ENCODE results near the gene BSDC1.
A peak's percentile ranks its signal among the peaks of the same experiment; 100 is the strongest.
"Not testable (repeated sequence)": the region's sequence is repeated elsewhere in the genome, so short reads cannot be mapped to it uniquely, and the experiment has no call there.

Gene BSDC1

GRCh38 chr1:32405672-32406467, 11.6 kb upstream of the BSDC1 start:
- Mint-ChIP-seq H3K27me3 (no peaks in the 10 kb centered on the region), H3K36me3 (ENCODE audit: low read depth) (no peaks in the 10 kb centered on the region), H3K27ac (no peak overlapping the region), H3K4me3 (no peak overlapping the region), H3K4me1 (ENCODE audit: low read depth) (peaks cover 1% of the 10 kb centered on the region), H3K9me3 (no peaks in the 10 kb centered on the region)
- no peak for DNase-seq

DNA sequence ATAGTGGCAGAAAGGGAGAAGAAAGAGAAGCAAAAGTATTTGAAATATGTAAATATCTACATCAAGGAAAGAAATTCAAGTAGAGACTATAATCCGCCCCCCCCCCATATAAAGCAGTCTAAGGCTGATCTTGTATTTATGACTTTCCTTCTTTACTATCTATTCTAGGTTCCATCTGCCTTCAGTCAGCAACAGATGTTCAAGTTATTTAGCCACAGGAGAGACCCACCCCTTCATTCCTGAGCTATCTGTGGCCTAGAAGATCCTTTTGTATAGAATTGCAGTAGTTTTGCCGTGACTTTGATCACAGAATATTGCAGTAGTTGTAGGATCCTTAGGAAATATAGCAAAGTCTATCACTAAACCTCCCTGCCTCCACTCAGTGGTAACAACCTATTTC, 10.7 kb upstream of the BSDC1 start:
- no peaks in the 10 kb centered on the region for H3K9me3 Mint-ChIP-seq
- no peak overlapping the region for H3K4me3 Mint-ChIP-seq
- DNase-seq: no peak
- no peaks in the 10 kb centered on the region for H3K36me3 Mint-ChIP-seq (ENCODE audit: low read depth)
- peaks cover 2% of the 10 kb centered on the region for H3K4me1 Mint-ChIP-seq (ENCODE audit: low read depth)
- no peak overlapping the region for H3K27ac Mint-ChIP-seq
- no peaks in the 10 kb centered on the region for H3K27me3 Mint-ChIP-seq

DNA sequence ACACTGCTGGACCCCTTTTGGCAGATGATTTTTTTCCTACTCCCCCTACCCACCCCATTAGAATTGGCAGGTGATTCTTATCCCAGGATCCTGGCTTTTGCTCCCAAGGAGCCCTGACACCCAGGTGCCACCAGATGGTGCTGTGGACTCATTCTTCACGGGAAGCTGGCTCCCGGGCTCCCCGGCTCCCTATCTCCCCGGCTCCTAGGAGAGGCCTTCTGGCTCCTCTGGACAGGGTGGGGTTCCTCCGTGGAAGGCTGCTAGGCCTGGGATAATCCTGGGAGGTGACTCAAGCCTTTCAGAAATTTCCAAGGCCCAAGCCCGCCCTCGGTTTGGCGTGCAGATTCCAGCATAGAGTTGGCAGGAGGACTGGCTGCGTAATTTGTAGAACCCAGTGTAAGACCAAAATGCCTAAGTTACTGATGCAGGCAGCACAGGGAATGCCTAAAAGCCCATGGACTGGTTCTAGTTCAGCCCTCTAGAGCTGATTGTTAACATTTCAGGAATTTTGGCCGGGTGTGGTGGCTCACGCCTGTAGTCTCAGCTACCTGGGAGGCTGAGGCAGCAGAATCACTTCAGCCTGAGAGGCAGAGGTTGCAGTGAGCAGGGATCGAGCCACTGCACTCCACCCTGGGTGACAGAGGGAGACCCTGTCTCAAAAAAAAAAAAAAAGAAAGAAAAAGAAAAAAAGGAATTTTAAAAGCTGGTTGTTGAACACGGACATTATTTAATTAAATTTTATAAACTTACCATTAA, 6.8 kb upstream of the BSDC1 start:
- H3K9me3 Mint-ChIP-seq: no peaks in the 10 kb centered on the region
- H3K4me1 Mint-ChIP-seq (ENCODE audit: low read depth): peaks cover 2% of the 10 kb centered on the region
- peak overlapping the region; percentile 28 for H3K4me3 Mint-ChIP-seq
- H3K36me3 Mint-ChIP-seq (ENCODE audit: low read depth): no peaks in the 10 kb centered on the region
- H3K27me3 Mint-ChIP-seq: no peaks in the 10 kb centered on the region
- peak; percentile 73 for DNase-seq
- no peak overlapping the region for H3K27ac Mint-ChIP-seq

DNA sequence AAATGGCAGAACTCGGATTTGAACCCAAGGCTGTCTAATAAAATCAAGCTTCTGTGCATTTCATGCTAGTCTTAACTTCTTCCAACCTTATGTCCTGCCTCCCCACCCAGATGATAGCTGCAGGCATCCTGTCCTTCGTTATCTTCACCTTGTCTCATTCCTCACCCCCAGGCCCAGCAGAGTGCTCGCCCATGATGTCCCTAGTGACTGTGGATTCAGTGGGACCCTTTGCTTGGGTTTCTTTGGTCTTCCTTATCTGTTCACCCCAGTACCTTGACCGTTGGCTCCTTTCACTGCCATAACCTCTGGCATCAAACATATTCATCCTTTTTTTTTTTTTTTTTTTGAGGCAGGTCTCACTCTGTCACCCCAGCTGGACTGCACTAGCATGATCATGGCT, 5.6 kb upstream of the BSDC1 start:
- no peak overlapping the region for H3K4me3 Mint-ChIP-seq
- no peaks in the 10 kb centered on the region for H3K27me3 Mint-ChIP-seq
- H3K27ac Mint-ChIP-seq: no peak overlapping the region
- no peaks in the 10 kb centered on the region for H3K9me3 Mint-ChIP-seq
- no peak for DNase-seq
- H3K36me3 Mint-ChIP-seq (ENCODE audit: low read depth): no peaks in the 10 kb centered on the region
- peaks cover 8% of the 10 kb centered on the region for H3K4me1 Mint-ChIP-seq (ENCODE audit: low read depth)

DNA sequence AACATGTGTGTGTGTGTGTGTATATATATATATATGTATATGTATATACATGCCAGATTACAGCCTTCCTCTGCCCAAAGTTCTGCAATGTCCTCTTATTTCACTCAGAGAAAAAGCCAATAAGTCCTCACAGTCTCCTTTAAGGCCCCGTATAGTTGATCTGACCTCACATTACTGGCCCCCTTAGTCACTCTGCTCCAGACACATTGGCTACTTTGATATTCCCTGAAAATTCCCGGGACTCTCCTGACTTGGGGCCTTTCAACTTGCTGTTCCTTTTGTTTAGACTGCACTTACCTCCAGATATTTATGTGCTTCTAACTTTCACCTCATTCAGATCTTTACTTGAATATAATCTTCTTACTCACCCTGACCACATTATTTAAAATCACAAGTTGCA, 4.2 kb upstream of the BSDC1 start:
- no peak overlapping the region for H3K27ac Mint-ChIP-seq
- no peak overlapping the region for H3K4me3 Mint-ChIP-seq
- H3K27me3 Mint-ChIP-seq: no peaks in the 10 kb centered on the region
- H3K4me1 Mint-ChIP-seq (ENCODE audit: low read depth): peaks cover 19% of the 10 kb centered on the region
- no peaks in the 10 kb centered on the region for H3K9me3 Mint-ChIP-seq
- peaks cover 11% of the 10 kb centered on the region for H3K36me3 Mint-ChIP-seq (ENCODE audit: low read depth)
- no peak for DNase-seq

DNA sequence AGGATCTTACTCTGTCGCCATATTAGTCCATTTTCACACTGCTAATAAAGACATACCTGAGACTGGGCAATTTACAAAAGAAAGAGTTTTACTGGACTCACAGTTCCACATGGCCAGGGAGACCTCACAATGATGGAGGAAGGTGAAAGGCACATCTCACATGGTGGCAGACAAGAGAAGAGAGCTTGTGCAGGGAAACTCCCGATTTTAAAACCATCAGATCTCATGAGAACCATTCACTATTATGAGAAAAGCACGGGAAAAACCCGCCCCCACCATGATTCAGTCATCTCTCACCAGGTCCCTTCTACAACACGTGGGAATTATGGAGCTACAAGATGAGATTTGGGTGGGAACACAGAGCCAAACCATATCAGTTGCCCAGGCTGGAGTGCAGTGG, 2.3 kb upstream of the BSDC1 start:
- DNase-seq, H3K27ac Mint-ChIP-seq, H3K27me3 Mint-ChIP-seq, H3K4me3 Mint-ChIP-seq, H3K9me3 Mint-ChIP-seq: not testable (repeated sequence)
- Mint-ChIP-seq H3K4me1 (ENCODE audit: low read depth) (peaks cover 33% of the 10 kb centered on the region), H3K36me3 (ENCODE audit: low read depth) (peaks cover 18% of the 10 kb centered on the region)

DNA sequence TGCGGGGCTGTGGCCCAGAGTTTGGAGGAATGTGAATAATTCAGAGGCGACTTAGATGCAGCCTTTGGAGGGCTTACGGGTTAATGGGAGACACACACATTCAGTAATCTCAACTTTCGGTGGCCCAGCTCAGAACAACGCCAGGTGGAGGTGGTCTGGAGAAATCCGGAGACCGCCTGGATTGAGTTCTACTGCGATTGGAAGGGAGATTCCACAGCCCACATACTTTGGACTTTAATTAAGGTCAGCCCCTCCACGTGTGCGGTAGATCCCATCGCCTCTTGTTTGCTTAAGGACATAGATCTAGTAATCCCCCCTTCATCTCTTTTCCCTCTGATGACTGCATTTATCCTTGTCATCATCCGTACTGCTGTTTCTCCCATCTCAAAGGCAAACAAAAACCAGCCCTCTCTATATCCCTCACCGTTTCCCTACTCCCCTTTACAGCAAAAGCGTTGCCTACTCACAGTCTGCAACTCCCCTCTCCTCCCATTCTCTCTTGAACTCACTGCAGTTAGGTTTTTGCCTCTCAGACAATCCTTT, 720 bp upstream of the BSDC1 start:
- Mint-ChIP-seq H3K9me3 (no peaks in the 10 kb centered on the region), H3K4me3 (peak overlapping the region; percentile 98), H3K27me3 (no peaks in the 10 kb centered on the region), H3K4me1 (ENCODE audit: low read depth) (peaks cover 32% of the 10 kb centered on the region), H3K27ac (peak overlapping the region; percentile 99), H3K36me3 (ENCODE audit: low read depth) (peaks cover 18% of the 10 kb centered on the region)
- no peak for DNase-seq

GRCh38 chr1:32393832-32394140, 455 bp downstream of the BSDC1 start:
- Mint-ChIP-seq H3K36me3 (ENCODE audit: low read depth) (peaks cover 18% of the 10 kb centered on the region), H3K27ac (peak overlapping the region; percentile 99), H3K4me1 (ENCODE audit: low read depth) (peaks cover 32% of the 10 kb centered on the region), H3K9me3 (no peaks in the 10 kb centered on the region), H3K27me3 (no peaks in the 10 kb centered on the region), H3K4me3 (peak overlapping the region; percentile 98)
- DNase-seq: no peak

GRCh38 chr1:32393136-32393535, 1.1 kb downstream of the BSDC1 start:
- H3K27ac Mint-ChIP-seq: peak overlapping the region; percentile 99
- DNase-seq: no peak
- no peaks in the 10 kb centered on the region for H3K9me3 Mint-ChIP-seq
- H3K27me3 Mint-ChIP-seq: no peaks in the 10 kb centered on the region
- peaks cover 18% of the 10 kb centered on the region for H3K36me3 Mint-ChIP-seq (ENCODE audit: low read depth)
- peaks cover 32% of the 10 kb centered on the region for H3K4me1 Mint-ChIP-seq (ENCODE audit: low read depth)
- peak overlapping the region; percentile 98 for H3K4me3 Mint-ChIP-seq

GRCh38 chr1:32392325-32392724, 1.9 kb downstream of the BSDC1 start:
- Mint-ChIP-seq H3K9me3 (no peaks in the 10 kb centered on the region), H3K4me3 (peak overlapping the region; percentile 98), H3K4me1 (ENCODE audit: low read depth) (peaks cover 37% of the 10 kb centered on the region), H3K36me3 (ENCODE audit: low read depth) (peaks cover 23% of the 10 kb centered on the region), H3K27me3 (no peaks in the 10 kb centered on the region), H3K27ac (peak overlapping the region; percentile 65)
- DNase-seq: no peak

GRCh38 chr1:32390904-32391870, 3.1 kb downstream of the BSDC1 start:
- H3K27me3 Mint-ChIP-seq: no peaks in the 10 kb centered on the region

GRCh38 chr1:32388641-32389040, 5.6 kb downstream of the BSDC1 start:
- H3K9me3 Mint-ChIP-seq: no peaks in the 10 kb centered on the region
- H3K4me3 Mint-ChIP-seq: no peak overlapping the region
- no peak for DNase-seq
- peaks cover 49% of the 10 kb centered on the region for H3K36me3 Mint-ChIP-seq (ENCODE audit: low read depth)
- no peak overlapping the region for H3K27ac Mint-ChIP-seq
- H3K4me1 Mint-ChIP-seq (ENCODE audit: low read depth): peaks cover 30% of the 10 kb centered on the region
- no peaks in the 10 kb centered on the region for H3K27me3 Mint-ChIP-seq

More at GRCh38 chr1:32390904-32391870, 3.1 kb downstream of the BSDC1 start:
- Mint-ChIP-seq H3K27ac (no peak overlapping the region), H3K36me3 (ENCODE audit: low read depth) (peaks cover 34% of the 10 kb centered on the region), H3K4me1 (ENCODE audit: low read depth) (peaks cover 44% of the 10 kb centered on the region), H3K9me3 (no peaks in the 10 kb centered on the region), H3K4me3 (no peak overlapping the region)
- no peak for DNase-seq

DNA sequence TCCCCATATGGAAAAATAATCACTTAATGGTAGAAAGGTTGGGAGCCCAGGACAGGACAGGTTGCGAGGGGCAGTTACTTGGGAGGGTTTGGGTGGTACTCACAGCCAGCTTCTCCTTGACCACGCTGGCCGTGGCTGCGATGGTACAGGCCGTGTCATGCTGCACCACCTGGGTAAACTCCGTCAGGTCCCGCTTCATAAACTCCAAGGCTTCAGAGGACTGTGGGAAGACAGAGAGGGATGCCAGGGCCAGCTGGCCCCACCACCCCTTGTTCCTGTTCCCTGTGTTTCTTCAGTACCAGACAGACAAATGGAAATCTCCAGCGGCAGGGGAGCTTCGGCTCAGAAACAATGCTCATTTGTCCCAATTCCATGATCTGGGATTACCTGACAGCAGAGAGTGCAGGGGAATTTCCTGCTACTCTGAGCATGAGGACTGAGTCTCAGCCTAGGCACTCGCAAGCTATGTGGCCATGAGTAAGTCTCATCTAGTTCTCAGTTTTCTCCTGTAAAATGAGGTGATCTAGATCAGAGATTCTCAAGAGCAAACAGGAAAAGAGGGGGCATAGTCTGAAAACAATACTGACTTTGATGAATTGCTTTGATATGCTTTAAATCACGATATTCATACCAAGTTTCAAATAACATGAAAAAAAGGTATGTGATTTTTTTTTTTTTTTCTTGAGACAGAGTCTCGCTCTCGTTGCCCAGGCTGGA, 7.4 kb downstream of the BSDC1 start:
- peaks cover 13% of the 10 kb centered on the region for H3K4me1 Mint-ChIP-seq (ENCODE audit: low read depth)
- no peaks in the 10 kb centered on the region for H3K9me3 Mint-ChIP-seq
- H3K27ac Mint-ChIP-seq: peak overlapping the region; percentile 38
- no peaks in the 10 kb centered on the region for H3K27me3 Mint-ChIP-seq
- peaks cover 59% of the 10 kb centered on the region for H3K36me3 Mint-ChIP-seq (ENCODE audit: low read depth)
- no peak for DNase-seq
- no peak overlapping the region for H3K4me3 Mint-ChIP-seq

DNA sequence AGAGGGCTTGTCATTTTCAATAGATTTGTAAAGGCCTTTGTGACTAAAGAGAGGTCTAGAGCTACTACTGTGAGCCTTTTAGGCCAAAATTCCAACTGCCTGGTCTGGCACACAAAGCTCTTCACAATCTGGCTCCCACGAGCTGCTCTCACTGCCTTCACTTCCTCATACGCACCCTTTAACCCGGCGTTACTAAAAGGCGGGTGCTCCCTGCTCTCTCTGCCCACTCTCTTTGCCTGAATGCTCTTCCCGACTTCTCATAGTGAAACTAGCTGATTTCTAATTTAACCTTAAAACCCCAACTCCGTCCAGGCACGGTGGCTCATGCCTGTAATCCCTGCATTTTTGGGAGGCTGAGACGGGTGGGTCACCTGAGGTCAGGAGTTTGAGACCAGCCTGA, 14.2 kb downstream of the BSDC1 start:
- Mint-ChIP-seq H3K27ac (no peak overlapping the region), H3K4me1 (ENCODE audit: low read depth) (no peaks in the 10 kb centered on the region), H3K4me3 (no peak overlapping the region), H3K9me3 (no peaks in the 10 kb centered on the region), H3K36me3 (ENCODE audit: low read depth) (peaks cover 98% of the 10 kb centered on the region), H3K27me3 (no peaks in the 10 kb centered on the region)
- DNase-seq: no peak
